GM19324 (cell line): ENCODE data around the gene ADAMTSL1.

Experiments
- ATAC-seq: cut with Tn5 transposase; IDR thresholded peaks from one replicate; pipeline ENCODE4 v1.9.1; 2021; ENCODE audit warnings: mild to moderate bottlenecking, moderate library complexity; ENCODE audit not compliant: unreplicated experiment, low FRiP score

ADAMTSL1 gene

DNA sequence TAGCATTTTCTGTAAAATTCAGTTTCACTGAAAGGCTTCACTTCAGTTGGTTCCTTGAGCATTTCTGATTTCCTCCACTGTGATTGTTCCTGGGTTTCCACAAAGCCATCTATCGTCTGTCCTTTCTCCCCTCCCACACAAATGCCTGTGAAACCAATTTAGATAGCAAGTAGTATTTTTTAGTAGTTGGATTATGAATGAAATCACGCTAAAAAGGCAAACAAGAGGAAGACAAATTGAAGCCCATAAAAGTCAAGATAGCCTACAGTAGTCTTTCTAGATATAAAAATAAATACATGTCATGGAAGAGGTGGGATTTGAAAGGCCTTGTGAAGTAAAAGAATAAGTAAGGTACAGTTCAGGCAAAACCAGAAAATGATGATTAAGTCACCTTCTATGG, 162.8 kb downstream of the ADAMTSL1 start:
- no peak for ATAC-seq

DNA sequence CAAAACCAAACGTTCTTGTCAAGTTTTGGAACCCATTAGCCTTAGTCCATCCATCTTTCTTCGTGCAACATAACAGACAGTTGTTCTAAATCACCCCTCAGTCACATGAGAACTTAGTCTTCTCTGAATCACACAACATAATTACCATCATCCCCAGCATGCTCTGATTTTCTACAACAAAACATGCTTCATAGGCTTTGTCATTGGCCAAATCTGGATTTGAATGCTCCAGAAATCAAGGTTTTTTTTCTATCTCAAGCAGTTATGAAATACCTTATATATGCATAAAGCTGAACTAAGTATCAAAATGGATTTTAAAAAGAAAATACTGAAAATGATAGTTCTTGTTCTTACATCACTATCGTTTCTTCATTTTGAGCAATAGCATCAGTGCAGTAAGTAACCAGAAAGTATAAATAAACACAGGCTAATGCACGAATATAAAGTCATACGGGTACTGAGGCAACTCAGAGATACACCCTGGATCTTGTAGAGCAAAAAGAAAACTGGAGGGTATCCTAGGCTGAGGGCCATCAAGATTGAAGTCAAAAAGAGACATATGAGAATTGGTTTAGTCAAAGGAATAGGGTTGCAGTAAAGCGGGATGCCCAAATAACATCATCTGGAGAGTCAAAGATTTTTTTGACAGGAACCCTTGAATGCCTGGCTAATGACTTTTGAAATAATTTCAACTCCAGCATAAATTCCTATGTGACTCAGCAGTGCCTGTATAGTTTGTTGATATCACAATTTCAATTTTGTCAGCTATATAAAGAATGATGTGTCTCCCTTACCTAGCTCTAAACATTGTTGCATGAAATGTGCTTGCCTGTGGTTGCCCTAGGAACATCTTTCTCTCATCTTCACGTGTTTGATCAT, 164.7 kb downstream of the ADAMTSL1 start:
- ATAC-seq = no peak

DNA sequence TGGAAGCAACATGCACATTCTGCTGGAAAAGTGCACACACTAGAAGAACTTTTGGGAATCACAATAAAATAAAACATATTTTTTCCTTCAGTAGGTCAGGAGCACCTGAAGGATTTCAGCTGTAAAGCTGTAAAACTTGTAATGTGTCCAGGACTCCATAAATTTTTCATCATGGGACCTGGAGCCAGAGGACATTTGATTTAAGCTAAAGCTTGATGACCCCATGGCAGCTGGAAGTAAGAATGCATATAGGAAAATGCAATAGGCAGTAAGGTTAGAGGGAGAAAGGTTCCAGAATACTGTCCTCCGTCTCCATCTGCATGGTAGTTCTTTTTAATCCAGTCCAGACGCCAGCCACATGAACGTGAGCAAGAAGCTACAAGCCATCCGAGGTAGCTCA, 166.0 kb downstream of the ADAMTSL1 start:
- ATAC-seq = no peak

DNA sequence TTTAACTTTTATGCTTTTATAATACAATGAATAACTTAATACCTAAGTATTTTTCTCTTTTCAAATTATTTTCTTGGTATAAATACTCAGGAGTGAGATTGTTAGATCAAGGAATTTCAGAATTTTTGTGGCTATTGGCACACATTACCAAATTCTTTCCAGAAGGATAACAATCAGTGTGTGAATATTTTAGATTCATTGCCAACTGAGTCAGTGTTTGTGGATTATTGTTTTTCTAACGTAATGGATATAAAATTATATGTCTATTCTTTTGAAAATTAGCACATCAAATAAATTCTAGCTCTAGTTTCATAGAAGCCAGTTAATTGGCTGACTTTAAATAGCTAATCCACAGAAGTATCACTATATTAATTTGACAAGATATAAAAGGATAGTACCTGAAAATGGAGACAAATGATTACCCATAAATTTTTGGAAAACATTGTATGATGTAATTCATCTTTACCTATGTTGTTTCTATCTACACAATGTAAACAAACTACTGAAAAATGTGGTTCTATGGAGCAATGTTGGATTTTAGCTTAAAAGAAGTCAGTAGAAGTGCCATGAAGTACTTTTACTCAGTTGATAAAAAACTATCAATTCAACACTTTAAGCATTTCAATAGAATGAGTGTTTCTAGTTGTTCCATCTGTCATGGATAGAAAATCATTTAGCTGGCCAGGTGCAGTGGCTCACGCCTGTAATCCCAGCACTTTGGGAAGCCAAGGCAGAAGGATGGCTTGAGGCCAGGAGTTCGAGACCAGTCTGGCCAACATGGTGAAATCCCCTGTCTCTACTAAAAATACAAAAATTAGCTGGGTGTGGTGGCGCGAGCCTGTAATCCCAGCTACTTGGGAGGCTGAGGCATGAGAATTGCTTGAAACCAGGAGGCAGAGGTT, 185.1 kb downstream of the ADAMTSL1 start:
- no peak for ATAC-seq

DNA sequence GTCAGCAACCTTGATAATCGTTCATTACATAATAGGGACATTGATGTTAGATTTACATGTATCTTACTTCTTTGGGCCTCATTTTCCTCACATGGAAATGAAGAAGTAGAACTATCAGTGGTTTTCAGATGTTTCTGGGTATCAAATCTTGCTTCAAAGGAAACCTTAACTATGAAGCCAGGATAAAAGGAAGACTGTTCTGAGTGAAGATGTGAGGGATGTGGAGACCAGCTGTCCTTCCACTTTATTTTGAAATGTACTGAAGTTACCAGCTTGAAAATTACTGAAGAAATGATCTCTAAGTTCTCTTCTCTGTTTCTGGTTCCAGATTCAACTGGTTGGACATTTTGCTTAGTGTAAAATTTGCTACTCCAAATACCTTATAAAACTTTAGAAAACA, 186.0 kb downstream of the ADAMTSL1 start:
- no peak for ATAC-seq

DNA sequence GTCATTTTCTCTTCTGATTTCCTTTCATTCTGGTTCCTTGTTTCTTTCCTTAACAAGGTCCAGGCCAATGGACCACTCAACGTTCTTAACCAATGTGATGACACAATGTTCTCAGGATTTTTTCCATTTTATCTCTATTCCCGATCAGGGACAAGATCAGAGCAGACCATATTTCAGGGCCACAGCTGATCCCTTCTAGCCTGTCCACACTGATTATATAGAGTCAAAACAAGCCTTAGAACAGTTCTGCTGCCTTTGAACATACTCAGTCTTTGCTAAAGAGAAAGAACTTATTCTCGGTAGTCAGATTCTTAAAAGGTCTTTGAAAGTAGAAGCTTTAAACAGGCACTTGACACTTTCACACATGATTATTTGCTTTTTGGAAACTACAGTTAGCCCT, 188.4 kb downstream of the ADAMTSL1 start:
- no peak for ATAC-seq

DNA sequence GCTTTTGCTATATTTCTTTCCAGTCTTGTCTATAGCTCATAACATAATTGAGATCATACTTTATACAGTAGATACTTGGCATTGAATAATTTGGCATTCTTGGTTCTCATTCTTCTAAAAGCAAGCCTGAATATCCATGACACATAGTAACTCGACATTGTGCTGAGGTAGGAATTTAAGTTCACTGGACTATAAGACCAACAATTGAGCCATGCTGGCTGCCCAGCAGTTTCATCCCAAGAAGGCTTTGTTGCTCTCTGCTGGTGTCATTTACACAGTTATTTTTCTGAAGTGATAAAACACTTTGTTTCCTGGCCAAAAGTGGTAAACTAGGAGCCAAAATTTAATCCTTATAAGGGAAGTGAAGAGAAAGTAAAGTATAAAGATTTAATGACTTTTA, 192.0 kb downstream of the ADAMTSL1 start:
- ATAC-seq = no peak

DNA sequence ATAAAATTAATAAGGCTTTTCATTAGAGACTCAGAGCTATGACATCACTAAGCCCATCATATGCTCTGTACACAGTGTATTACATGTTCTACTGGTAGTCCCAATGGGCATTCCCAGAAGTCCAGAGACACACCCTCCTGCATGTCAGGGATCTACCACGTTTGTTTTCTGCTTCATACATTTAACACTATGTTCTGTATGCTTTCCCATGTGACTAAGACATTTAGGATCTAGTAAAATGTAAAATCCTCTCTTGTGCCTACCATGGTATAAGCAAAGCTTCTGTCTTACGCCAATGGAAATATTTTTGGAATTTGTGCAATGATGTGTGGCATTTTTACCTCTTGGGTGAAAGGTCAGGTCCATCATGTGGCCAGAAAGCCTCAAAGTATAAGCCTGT, 192.4 kb downstream of the ADAMTSL1 start:
- no peak for ATAC-seq

DNA sequence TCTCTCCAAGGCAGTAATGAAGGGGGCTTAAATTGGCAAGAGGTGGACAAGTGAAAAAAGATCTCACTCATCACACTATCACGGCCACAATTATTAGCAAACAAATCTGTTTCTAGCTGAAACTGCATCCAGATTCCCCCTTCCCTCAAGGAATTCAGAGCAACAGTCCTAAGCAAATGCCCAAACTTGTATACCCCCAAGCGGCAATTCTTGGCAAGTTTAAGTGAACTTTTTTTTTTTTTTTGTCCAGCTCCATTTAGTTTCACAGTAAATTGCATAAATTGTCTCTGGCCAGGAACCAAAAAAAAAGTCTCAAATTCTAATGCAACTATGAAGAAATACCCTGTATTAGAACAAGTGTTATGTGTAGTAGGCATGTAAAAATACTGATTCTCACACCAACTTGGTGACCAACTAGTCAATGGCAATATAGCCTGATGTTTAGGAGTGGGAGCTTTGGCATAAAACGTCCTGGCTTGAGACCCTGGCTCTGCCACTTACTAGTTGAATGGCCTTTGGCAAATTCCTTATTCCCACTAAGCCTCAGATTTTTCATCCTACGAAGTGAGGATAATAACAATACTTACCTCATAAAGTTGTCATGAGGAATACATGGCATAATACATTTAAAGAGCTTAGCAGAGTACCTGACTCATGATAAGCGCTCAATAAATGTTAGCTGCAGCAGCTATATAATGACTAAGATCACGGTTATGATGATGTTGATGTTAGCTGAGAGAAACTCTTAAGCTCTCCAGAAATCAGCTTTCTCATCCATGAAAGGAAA, 193.2 kb downstream of the ADAMTSL1 start:
- ATAC-seq = no peak

DNA sequence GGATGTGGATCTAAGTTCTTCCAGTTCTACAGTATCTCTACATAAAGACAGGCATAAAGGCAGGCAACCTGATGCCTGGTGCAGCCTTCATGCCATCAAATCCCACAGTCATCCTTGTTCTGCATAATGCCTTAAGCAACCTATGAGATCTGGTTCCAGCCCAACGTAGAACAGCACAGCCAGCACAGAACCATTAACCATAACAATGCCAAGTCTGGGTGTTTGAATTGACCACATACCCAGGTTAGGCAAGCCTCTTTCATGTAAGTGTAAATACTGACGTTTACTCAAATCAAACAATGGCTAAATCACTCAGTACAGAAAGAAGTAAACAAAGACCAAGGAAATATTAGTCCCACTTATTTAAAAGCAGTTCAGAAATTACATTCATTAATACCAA, 195.0 kb downstream of the ADAMTSL1 start:
- no peak for ATAC-seq

DNA sequence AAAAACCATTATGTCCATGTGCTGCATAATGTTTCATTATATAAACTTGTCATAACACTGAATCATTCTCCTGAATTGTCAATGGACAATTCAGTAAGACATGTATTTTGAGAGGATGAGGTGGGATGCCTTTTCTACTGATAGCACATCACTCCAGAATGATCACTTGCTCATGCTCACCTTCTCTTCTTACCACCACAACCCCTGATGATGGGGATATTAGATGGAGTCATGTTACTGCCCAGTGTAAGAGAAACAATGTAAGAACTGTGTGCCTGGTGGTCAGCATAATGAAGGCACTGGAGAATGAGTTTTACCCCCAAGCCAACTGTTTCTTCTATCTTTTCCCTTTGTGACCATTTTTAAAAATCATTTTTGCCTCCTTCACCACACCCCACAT, 198.8 kb downstream of the ADAMTSL1 start:
- no peak for ATAC-seq

DNA sequence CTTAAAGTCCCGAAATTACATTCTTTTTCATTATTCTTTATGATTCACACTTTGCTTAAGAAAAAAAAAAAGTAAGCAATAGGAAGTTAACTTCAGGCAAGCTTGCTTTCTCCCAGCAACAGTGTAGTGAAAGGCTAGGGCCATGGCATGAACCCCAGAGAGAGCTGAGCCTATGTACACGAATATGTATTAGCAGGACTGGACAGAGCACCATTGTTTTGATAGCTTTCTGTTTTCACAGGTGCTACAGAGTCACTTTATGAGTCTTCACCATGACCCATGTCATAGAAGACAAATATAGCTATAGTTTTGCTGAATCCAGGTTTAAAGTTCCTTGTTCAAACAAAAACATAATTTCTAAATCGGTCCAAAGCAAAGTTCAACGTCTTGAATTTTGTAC, 199.2 kb downstream of the ADAMTSL1 start:
- ATAC-seq = no peak

DNA sequence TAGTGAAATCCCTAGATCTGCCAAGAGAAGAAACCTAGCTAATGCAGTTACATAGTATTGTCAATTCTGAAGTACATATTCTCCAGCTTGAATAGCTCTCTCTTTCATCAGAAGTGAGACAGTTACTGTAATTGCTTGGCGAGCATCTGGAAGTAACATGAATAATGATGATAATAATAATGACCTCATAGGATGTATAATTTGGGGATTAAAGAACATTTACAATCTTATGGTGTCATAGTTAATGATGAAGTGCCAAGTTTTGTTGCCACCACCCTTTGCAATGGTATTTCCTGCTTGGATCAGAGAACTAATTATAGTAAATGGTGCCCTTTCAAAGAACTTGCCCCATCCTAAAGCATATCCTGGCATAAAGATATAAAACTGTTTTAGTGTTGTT, 201.4 kb downstream of the ADAMTSL1 start:
- no peak for ATAC-seq

DNA sequence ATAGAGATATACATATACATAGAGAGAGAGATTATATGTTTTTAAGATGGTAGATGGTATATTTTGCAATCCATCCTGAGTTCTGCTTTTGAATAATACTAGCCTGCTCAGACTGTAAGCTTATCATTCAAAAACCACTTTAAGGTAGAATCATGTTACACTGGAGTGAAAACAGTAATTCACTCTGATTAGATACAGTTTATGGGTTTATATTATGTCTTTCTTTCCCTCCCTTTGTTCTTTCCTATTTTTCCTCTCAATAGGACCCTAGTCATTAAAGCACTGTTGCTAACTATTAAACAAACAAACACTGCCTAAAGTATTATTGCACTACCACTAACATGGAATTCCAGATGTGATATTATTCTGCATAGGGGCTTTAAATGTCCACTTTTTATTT, 202.0 kb downstream of the ADAMTSL1 start:
- no peak for ATAC-seq

DNA sequence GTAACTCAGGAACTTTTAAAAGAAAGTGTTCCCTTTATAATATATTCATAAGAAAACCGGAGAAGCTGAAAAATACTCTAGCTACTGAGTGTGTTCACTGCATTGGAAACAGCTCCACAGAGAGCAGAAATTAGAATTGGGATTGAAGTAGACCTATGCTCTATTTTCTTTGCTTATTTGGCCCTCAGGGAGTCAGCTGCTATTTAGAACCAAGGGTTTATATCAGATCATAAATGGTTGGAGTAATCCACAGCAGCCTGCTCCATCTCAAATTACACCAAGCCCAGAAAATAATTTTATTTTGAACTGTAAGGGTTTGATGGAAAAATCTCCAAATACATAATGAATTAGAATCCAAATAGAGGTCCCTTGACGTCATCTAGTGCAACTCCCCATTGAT, 202.6 kb downstream of the ADAMTSL1 start:
- ATAC-seq = no peak

DNA sequence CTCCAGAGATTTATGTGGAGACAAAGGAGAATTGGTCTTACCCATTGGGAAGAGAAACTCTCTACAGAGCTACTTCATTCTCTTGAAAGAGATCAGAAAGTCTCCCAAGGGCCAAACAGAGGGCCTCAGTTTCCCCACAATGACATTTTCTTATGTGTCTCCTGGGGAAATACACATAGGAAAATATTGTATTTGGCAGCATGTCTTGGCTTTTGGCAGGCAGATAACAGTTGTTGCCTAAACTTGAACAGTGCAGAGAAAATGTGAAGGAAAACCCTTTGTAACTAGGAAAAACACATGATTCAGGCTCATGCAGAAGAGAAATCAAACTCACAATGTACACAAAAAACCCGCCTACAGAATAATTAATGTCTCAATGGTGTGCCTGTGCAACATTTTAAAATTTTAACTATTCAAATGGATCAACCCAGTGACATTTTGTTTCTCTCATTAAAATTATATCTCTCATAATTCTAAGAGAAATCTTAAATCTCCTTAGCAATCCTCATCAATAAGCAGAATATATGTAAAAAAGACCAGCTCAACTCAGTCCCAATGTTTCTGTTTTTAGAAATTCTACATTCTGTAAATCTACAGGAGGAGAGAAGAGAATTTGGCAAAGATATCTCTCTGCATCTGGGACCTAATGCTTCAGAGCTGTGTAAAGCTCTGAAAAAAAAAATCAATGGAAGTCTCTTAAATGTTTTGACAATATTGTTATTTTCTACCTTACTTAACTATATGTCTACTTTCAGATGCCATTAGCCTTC, 205.1 kb downstream of the ADAMTSL1 start:
- no peak for ATAC-seq

DNA sequence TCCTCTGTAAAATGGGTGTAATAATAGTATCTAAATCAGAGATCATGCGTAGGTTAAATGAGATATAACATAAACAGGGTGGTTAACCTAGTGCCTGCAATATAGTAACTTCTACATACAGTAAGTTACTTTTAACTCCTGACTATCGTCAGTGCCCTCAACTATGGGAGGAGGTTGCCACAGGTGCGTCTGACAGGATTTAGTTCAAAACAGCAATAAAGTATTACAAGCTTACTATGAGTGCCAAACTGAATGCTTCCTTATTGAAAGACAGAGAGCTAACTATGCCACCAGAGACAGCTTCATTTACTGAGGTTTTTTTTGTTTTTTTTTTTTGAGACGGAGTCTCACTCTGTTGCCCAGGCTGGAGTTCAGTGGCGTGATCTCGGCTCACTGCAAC, 209.0 kb downstream of the ADAMTSL1 start:
- no peak for ATAC-seq

DNA sequence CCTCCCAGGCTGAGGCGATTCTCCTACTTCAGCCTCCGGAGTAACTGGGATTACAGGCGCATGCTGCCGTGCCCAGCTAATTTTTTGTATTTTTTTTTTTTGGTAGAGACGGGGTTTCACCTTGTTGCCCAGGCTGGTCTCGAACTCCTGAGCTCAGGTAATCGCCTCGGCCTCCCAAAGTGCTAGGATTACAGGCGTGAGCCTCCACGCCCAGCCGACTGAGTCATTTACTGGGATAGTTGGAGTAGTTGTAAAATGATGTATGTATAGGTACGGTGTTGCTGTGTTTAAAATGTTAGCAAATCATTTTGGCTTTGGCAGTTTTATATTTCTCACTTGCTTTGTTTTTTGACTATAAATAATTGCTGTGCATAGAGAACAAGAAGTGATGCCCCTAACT, 209.4 kb downstream of the ADAMTSL1 start:
- ATAC-seq = no peak

DNA sequence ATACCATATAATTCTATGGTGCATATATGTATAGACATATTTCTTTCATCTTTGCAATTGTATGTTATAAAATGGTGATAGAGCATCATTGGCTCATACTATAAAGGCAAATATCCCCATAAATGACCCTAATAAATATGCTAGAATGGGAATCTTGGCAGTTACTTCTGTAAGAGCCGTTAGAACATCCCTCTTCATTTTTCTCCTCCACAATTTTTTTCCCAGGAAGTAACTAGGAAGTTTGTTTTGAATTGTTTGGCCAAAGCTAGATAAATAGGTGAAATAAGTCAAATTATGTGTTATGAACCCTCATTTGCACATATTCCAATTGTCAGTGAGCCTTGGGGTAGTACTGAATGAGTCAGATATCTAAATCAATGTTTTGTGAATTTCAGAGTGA, 209.9 kb downstream of the ADAMTSL1 start:
- no peak for ATAC-seq
